Measurements from ENCODE around the gene M1AP.

GRCh38 chr2:74659462-74659861, 11.3 kb upstream of the M1AP start:
- TF ChIP-seq CTCF (IDR thresholded peaks at IDR 0.05) (no peak), POLR2A (IDR thresholded peaks at IDR 0.05) (no peak)

All from Peyer's patch (tissue), 4 donors.